HG02938 (cell line): ENCODE data around the gene CLC.
"Not testable (repeated sequence)": the region's sequence is repeated elsewhere in the genome, so short reads cannot be mapped to it uniquely, and the experiment has no call there.

Experiments used
- ATAC-seq: cut with Tn5 transposase; IDR thresholded peaks from one replicate; pipeline ENCODE4 v1.9.1; 2021; ENCODE audit warnings: mild to moderate bottlenecking, moderate library complexity; ENCODE audit not compliant: unreplicated experiment

CLC gene

GRCh38 chr19:39737891-39738290 is at the start of gene CLC:
CLC (minus strand) TSS chr19:39738029; CDS start chr19:39737952, 77 bp downstream.
- ATAC-seq = no peak

GRCh38 chr19:39780894-39781293 is 43.1 kb upstream of the CLC start:
- no peak for ATAC-seq

GRCh38 chr19:39778763-39779162 is 40.9 kb upstream of the CLC start, which contains the start of gene LEUTX:
LEUTX (plus strand) TSS chr19:39778854; CDS start chr19:39778921, 67 bp downstream.
- ATAC-seq = no peak

- ATAC-seq = no peak
Observed at GRCh38 chr19:39768786-39769185, 31.0 kb upstream of the CLC start.

GRCh38 chr19:39768334-39768733 is 30.5 kb upstream of the CLC start:
- ATAC-seq = no peak

GRCh38 chr19:39765091-39766076 is 27.6 kb upstream of the CLC start:
- no peak for ATAC-seq

- not testable (repeated sequence) for ATAC-seq
Observed at GRCh38 chr19:39761851-39762250, 24.0 kb upstream of the CLC start.

GRCh38 chr19:39759457-39760184 is 21.8 kb upstream of the CLC start:
- ATAC-seq = no peak

GRCh38 chr19:39754971-39755370 is 17.1 kb upstream of the CLC start:
- no peak for ATAC-seq

- ATAC-seq = no peak
Observed at GRCh38 chr19:39754544-39754943, 16.7 kb upstream of the CLC start.

- no peak for ATAC-seq
Observed at GRCh38 chr19:39752795-39753194, 15.0 kb upstream of the CLC start.

GRCh38 chr19:39752390-39752789 is 14.6 kb upstream of the CLC start:
- no peak for ATAC-seq

- ATAC-seq = no peak
Observed at GRCh38 chr19:39749981-39750380, 12.2 kb upstream of the CLC start.

- no peak for ATAC-seq
Observed at GRCh38 chr19:39746836-39747529, 9.2 kb upstream of the CLC start.

- ATAC-seq = no peak
Observed at GRCh38 chr19:39745643-39746042, 7.8 kb upstream of the CLC start.

GRCh38 chr19:39740395-39740794 is 2.6 kb upstream of the CLC start:
- no peak for ATAC-seq

GRCh38 chr19:39738814-39739213 is 985 bp upstream of the CLC start:
- no peak for ATAC-seq

- no peak for ATAC-seq
Observed at GRCh38 chr19:39737351-39737750, 478 bp downstream of the CLC start.

GRCh38 chr19:39736088-39736487 is 1.7 kb downstream of the CLC start:
- no peak for ATAC-seq

- ATAC-seq = no peak
Observed at GRCh38 chr19:39735688-39736087, 2.1 kb downstream of the CLC start.

GRCh38 chr19:39733841-39734240 is 4.0 kb downstream of the CLC start:
- no peak for ATAC-seq
